Measurements from ENCODE around the gene ITLN2. TPM values are rescaled to one million over a fixed set of nuclear protein-coding genes. Genes with fewer than 3 reads are reported as not detected.
"Not testable (repeated sequence)": the region's sequence is repeated elsewhere in the genome, so short reads cannot be mapped to it uniquely, and the experiment has no call there.

ITLN2 gene
- total RNA-seq, result not detected

GRCh38 chr1:160954158-160955104 is at the start of gene ITLN2:
Gene ITLN2 (minus strand): TSS chr1:160954809. CDS start chr1:160954741, 68 bp downstream.
- Mint-ChIP-seq H3K36me3 (ENCODE audit: insufficient read depth in 2 of 2) (no peaks in the 10 kb centered on the region), H3K27me3 (ENCODE audit: low read depth) (no peaks in the 10 kb centered on the region), H3K9me3 (no peaks in the 10 kb centered on the region), H3K4me1 (ENCODE audit: low read depth) (peaks cover 7% of the 10 kb centered on the region), H3K4me3 (no peak within 1 kb of the TSS), H3K27ac (no peak within 1 kb of the TSS)
- peak; percentile 50 to 55 for DNase-seq
- peak; percentile 78 to 80 for ATAC-seq (replicated peaks in 1 of 2)

- Mint-ChIP-seq H3K4me3 (no peak overlapping the region), H3K9me3 (no peaks in the 10 kb centered on the region), H3K27me3 (ENCODE audit: low read depth) (no peaks in the 10 kb centered on the region), H3K27ac (no peak overlapping the region), H3K4me1 (ENCODE audit: low read depth) (peaks cover 11% of the 10 kb centered on the region), H3K36me3 (ENCODE audit: insufficient read depth in 2 of 2) (peaks cover 0 to 2% of the 10 kb centered on the region in 2 donors)
- DNase-seq (no peak), ATAC-seq (replicated peaks in 1 of 2) (no peak)
Measured at GRCh38 chr1:161001525-161001924, 46.9 kb upstream of the ITLN2 start.

DNA sequence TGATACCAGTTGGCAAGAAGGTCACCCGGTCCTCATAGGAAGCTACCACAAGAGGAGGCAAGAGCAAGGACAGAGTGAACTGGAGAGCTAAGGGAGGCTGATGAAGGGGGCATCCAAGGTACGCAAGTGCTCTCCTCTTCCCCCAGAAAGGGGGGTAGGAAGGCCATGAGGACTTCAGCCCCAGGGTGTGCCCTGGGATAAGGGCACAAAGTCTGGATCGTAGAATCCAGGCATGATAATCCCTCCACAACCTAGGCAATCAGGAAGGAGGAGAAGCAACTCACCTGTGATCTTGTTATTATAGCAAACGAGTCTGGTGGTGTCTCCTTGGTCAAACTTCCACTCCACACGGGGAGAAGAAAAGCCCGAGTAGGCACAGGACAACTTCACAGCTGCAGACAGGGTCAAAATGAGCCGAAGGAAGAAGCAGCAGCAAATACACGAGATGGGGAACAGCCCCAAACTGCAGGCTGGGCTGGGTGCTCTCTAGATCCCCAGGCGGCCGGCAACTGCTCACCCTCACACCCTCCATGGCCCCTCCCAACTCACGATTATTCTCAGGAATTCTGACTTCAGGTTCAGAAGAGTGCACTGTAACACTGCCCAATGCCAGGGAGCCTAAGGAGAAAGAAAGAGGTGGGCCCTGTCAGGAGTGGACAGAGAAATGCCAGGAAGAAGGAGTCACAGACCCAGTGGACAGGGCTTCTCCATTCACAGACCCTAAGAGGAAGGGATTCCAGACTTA is 46.3 kb upstream of the ITLN2 start:
- Mint-ChIP-seq H3K27ac (no peak overlapping the region), H3K27me3 (ENCODE audit: low read depth) (no peaks in the 10 kb centered on the region), H3K9me3 (no peaks in the 10 kb centered on the region), H3K4me3 (no peak overlapping the region), H3K4me1 (ENCODE audit: low read depth) (peaks cover 15% of the 10 kb centered on the region), H3K36me3 (ENCODE audit: insufficient read depth in 2 of 2) (peaks cover 0 to 2% of the 10 kb centered on the region in 2 donors)
- DNase-seq, result no peak
- no peak for ATAC-seq (replicated peaks in 1 of 2)

- H3K9me3 Mint-ChIP-seq, result no peaks in the 10 kb centered on the region
- ATAC-seq (replicated peaks in 1 of 2) (no peak), DNase-seq (no peak)
- no peak overlapping the region for H3K27ac Mint-ChIP-seq
- H3K27me3 Mint-ChIP-seq (ENCODE audit: low read depth), result no peaks in the 10 kb centered on the region
- no peak overlapping the region for H3K4me3 Mint-ChIP-seq
- peaks cover 0 to 2% of the 10 kb centered on the region in 2 donors for H3K36me3 Mint-ChIP-seq (ENCODE audit: insufficient read depth in 2 of 2)
- H3K4me1 Mint-ChIP-seq (ENCODE audit: low read depth), result peaks cover 30% of the 10 kb centered on the region
Measured at GRCh38 chr1:160999376-160999775, 44.8 kb upstream of the ITLN2 start.

DNA sequence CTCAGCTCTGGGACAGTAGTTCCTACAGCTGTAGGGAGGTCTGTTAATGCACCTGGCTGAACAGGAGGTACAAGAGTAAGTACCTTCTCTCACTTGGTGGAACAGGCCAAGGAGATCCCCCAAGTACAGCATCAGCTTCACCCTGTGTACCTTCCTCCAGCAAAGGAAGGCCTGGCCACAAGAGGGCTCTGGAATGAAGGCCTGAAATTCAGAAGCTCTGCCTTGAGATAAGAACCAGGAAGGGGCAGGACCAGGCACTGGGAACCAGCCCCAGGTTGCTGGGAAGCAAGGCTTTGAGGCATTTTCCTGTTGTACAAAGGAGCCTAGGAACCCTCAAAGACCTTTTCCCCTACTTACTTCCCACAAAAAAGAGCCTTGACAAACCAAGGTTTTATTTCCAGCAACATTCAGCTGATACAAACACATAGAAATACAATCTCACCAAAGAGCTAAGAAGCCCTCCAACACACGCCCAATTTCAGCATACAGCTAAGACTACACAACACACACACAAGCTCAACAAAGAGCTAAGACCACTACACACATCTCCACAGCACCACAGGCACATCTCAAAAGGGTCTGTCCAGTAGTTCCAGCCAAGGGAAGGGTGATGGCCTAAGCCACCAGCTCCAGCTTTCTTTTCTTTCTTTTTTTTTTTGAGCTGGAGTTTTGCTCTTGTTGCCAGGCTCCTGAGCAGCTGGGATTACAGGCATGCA is 42.9 kb upstream of the ITLN2 start:
- Mint-ChIP-seq H3K27ac (no peak overlapping the region), H3K4me1 (ENCODE audit: low read depth) (peaks cover 32% of the 10 kb centered on the region), H3K36me3 (ENCODE audit: insufficient read depth in 2 of 2) (peaks cover 0 to 2% of the 10 kb centered on the region in 2 donors), H3K27me3 (ENCODE audit: low read depth) (no peaks in the 10 kb centered on the region), H3K9me3 (no peaks in the 10 kb centered on the region), H3K4me3 (no peak overlapping the region)
- ATAC-seq (replicated peaks in 1 of 2) (peak; percentile 56 to 61), DNase-seq (peak; percentile 34 to 38)

- peaks cover 0 to 2% of the 10 kb centered on the region in 2 donors for H3K36me3 Mint-ChIP-seq (ENCODE audit: insufficient read depth in 2 of 2)
- H3K4me1 Mint-ChIP-seq (ENCODE audit: low read depth), result peaks cover 32% of the 10 kb centered on the region
- no peak overlapping the region for H3K27ac Mint-ChIP-seq
- H3K27me3 Mint-ChIP-seq (ENCODE audit: low read depth), result no peaks in the 10 kb centered on the region
- H3K9me3 Mint-ChIP-seq, result no peaks in the 10 kb centered on the region
- no peak for ATAC-seq (replicated peaks in 1 of 2)
- no peak for DNase-seq
- no peak overlapping the region for H3K4me3 Mint-ChIP-seq
Measured at GRCh38 chr1:160996178-160996577, 41.6 kb upstream of the ITLN2 start.

DNA sequence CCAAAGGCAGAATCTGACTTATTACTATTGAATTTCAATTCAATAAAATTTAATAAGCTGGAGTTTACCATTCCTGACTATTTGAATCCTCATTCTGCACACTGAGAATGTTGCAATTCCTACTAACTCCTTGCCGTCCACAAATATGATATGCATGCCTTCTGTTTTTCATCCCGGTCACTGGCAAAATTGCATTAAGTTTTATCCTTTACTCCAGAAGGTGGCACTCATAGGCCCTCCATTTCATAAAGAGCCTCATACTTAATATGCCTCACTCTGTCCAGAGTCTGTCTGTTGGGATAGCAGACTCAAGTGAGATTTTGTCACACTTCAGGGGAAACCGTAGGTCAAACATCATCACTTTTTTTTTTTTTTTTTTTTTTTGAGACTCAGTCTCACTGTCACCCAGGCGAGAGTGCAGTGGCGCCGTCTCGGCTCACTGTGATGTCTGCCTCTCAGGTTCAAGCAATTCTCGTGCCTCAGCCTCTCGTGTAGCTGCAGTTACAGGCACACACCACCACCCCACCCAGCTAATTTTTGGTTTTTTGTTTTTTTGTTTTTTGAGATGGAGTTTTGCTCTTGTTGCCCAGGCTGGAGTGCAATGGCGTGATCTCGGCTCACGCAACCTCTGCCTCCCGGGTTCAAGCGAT is 39.1 kb upstream of the ITLN2 start:
- Mint-ChIP-seq H3K4me1 (ENCODE audit: low read depth) (peaks cover 41% of the 10 kb centered on the region), H3K36me3 (ENCODE audit: insufficient read depth in 2 of 2) (peaks cover 0 to 2% of the 10 kb centered on the region in 2 donors), H3K4me3 (no peak overlapping the region), H3K27ac (no peak overlapping the region), H3K9me3 (no peaks in the 10 kb centered on the region), H3K27me3 (ENCODE audit: low read depth) (no peaks in the 10 kb centered on the region)
- ATAC-seq (replicated peaks in 1 of 2) (no peak), DNase-seq (no peak)

DNA sequence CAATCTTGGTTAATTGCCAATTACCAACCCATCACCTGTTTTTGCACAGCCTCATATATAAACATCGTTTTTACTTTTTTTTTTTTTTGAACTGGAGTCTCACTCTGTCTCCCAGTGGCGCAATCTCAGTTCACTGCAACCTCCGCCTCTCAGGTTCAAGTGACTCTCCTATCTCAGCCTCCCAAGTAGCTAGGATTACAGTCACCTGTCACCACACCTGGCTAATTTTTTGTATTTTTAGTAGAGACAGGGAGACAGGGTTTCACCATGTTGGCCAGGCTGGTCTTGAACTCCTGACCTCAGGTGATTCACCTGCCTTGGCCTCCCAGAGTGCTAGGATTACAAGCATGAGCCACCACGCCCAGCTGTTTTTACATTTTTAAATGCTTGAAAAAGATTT is 37.4 kb upstream of the ITLN2 start:
- not testable (repeated sequence) for DNase-seq; H3K27me3 Mint-ChIP-seq (ENCODE audit: low read depth); ATAC-seq (replicated peaks in 1 of 2); H3K36me3 Mint-ChIP-seq (ENCODE audit: insufficient read depth in 2 of 2); H3K27ac Mint-ChIP-seq; H3K9me3 Mint-ChIP-seq; H3K4me3 Mint-ChIP-seq
- peaks cover 31% of the 10 kb centered on the region for H3K4me1 Mint-ChIP-seq (ENCODE audit: low read depth)

DNA sequence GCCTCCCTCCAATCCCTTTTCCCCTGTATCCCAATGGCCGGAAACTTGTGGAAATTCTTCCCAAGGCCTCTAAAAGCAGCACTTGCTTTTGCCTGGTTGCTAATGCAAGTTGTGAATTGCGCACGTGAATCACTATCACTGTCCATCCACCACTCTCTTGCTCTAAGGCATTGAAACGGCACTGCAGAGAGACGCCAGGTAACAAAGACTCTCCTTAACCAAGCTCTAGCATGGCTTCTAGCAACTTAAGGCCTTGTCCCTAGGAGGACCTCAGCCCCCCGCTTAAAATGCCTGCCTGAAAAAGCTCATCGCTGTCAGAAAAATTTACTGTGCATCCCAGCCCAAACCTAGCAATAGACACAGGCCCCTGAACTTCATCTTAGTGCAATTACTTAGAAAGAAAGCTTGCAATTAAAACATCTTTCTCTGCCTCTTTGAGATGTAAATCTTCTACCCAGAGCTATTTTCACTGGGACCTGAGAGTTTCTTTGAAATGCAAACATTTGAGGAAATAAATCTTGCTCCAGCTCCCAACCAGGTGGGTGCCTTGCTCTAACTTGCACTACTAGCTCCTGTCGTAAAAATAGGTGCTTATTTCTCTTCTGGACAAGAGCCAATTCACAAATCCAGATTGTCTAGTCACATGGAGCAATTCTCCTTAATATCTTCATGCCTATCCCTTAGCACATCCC is 32.9 kb upstream of the ITLN2 start:
- no peaks in the 10 kb centered on the region for H3K9me3 Mint-ChIP-seq
- DNase-seq (no peak), ATAC-seq (replicated peaks in 1 of 2) (no peak)
- H3K36me3 Mint-ChIP-seq (ENCODE audit: insufficient read depth in 2 of 2), result no peaks in the 10 kb centered on the region
- no peak overlapping the region for H3K27ac Mint-ChIP-seq
- peaks cover 10% of the 10 kb centered on the region for H3K4me1 Mint-ChIP-seq (ENCODE audit: low read depth)
- H3K27me3 Mint-ChIP-seq (ENCODE audit: low read depth), result peaks cover 7% of the 10 kb centered on the region
- H3K4me3 Mint-ChIP-seq, result no peak overlapping the region

DNA sequence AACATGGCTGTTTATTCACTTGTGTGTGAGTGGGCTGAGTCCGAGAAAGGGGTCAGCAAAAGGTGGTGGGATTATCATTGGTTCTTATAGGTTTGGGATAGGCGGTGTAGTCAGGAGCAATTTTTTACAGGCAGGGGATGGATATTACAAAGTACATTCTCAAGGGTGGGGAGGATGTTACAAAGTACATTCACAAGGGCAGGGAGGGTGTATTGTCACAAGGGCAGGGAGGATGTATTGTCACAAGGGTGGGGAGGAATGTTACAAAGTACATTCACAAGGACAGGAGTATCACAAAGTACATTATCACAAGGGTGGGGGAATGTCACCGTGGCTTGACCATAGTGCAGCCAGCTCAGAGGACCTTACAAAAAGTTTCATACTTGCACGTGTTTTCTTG is 31.1 kb upstream of the ITLN2 start:
- Mint-ChIP-seq H3K27me3 (ENCODE audit: low read depth) (peaks cover 25% of the 10 kb centered on the region), H3K36me3 (ENCODE audit: insufficient read depth in 2 of 2) (no peaks in the 10 kb centered on the region), H3K4me1 (ENCODE audit: low read depth) (peaks cover 23% of the 10 kb centered on the region), H3K9me3 (no peaks in the 10 kb centered on the region), H3K4me3 (no peak overlapping the region), H3K27ac (no peak overlapping the region)
- peak in 1 of 2 donors; percentile 26 for ATAC-seq (replicated peaks in 1 of 2)
- DNase-seq, result no peak

- Mint-ChIP-seq H3K9me3 (no peaks in the 10 kb centered on the region), H3K4me1 (ENCODE audit: low read depth) (peaks cover 14% of the 10 kb centered on the region), H3K27ac (no peak overlapping the region), H3K27me3 (ENCODE audit: low read depth) (peaks cover 33% of the 10 kb centered on the region), H3K4me3 (peak overlapping the region; percentile 76 to 83), H3K36me3 (ENCODE audit: insufficient read depth in 2 of 2) (no peaks in the 10 kb centered on the region)
- ATAC-seq (replicated peaks in 1 of 2) (peak; percentile 68 to 69), DNase-seq (peak; percentile 12 to 24)
Measured at GRCh38 chr1:160981584-160982411, 27.2 kb upstream of the ITLN2 start.

Data from activated T-cell treated with anti-CD3 and anti-CD28 coated beads, Interleukin-2, amount 50 U/mL, for 72 hours (primary cell).